Measurements from ENCODE around the gene HCN3. TPM values are rescaled to one million over a fixed set of nuclear protein-coding genes. Genes with fewer than 3 reads are reported as not detected.

Gene HCN3
- total RNA-seq, 1 donor from 2014 or later, result 10.6 TPM

DNA sequence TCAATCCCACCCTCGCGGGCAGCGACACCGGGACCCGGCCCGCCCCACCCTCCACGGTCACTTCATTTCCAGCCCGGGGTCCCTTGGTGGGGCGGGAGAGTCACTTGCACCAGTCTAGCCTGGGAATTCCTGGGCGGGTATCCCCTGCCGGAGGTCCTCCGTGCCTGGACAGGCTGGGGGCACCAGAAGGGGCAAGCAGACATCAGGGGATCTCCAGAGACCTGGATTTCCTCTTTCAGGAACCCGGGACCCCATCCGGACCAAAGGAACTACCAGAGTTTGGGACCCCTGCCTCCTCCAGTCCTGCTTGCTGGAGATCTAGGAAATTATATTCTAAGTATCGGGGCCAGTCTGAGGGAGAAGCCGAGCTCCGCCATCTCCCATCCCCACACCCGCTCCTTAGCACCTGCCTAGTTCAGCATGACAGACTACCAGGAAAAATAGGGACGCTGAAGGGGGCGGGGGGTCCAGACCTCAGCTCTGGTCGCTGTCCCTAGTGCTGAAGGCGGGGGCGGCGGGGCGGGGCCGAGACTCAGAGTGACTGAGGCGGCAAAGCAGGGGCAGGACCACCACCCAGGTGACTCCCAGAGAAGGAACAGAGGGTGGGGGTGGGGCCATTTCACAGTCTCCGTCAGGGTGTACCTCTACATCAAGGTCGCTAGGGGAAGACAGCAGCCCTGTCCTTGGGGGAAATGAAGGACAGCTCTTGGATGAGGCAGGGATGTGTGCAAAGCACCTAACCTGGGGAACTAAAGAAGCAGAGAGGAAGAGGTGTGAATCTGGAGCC lies 832 bp downstream of the HCN3 start:
- no peaks in the 10 kb centered on the region for H3K9me3 Mint-ChIP-seq
- H3K27ac Mint-ChIP-seq, result no peak overlapping the region
- no peak for DNase-seq (ENCODE audit: extremely low spot score, unreplicated experiment)
- peaks cover 30% of the 10 kb centered on the region for H3K4me1 Mint-ChIP-seq (ENCODE audit: unreplicated experiment)
- TF ChIP-seq CTCF (conservative IDR thresholded peaks at IDR 0.05), result peak; percentile 62
- no peaks in the 10 kb centered on the region for H3K27me3 Mint-ChIP-seq
- peaks cover 10% of the 10 kb centered on the region for H3K36me3 Mint-ChIP-seq
- H3K4me3 Mint-ChIP-seq, result peak overlapping the region; percentile 80

DNA sequence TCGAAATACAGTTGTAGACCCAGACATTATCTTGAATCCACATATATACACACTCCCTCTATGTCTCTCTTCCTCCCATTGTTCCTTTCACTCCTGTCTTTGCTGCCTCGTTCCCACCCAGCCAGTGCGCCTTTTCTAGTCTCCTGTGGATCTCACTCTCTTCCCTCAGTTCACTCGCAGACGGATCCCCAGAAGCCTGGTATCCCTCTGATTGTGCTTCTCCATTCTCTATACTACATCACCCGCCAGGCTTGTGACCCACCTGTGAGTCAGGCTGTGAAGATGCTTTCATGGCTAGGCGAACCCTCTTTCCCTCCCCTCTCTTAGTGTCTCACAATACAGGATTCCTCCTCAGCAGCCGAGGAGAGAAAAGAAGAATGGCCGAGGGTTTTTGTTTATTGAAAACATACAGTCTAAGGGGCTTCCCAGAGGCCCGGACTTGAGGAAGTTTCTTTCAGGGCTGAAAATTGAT lies 1.5 kb downstream of the HCN3 start:
- no peak overlapping the region for H3K27ac Mint-ChIP-seq
- no peaks in the 10 kb centered on the region for H3K9me3 Mint-ChIP-seq
- no peak for DNase-seq (ENCODE audit: extremely low spot score, unreplicated experiment)
- no peaks in the 10 kb centered on the region for H3K27me3 Mint-ChIP-seq
- peaks cover 26% of the 10 kb centered on the region for H3K4me1 Mint-ChIP-seq (ENCODE audit: unreplicated experiment)
- H3K36me3 Mint-ChIP-seq, result peaks cover 10% of the 10 kb centered on the region
- TF ChIP-seq CTCF (conservative IDR thresholded peaks at IDR 0.05), result no peak
- H3K4me3 Mint-ChIP-seq, result peak overlapping the region; percentile 80

- Mint-ChIP-seq H3K27me3 (no peaks in the 10 kb centered on the region), H3K9me3 (no peaks in the 10 kb centered on the region), H3K4me1 (ENCODE audit: unreplicated experiment) (peaks cover 24% of the 10 kb centered on the region), H3K27ac (no peak overlapping the region), H3K36me3 (peaks cover 10% of the 10 kb centered on the region), H3K4me3 (peak overlapping the region; percentile 49)
- no peak for DNase-seq (ENCODE audit: extremely low spot score, unreplicated experiment)
- no peak for TF ChIP-seq CTCF (conservative IDR thresholded peaks at IDR 0.05)
Observed at GRCh38 chr1:155279268-155279667, 2.0 kb downstream of the HCN3 start.

DNA sequence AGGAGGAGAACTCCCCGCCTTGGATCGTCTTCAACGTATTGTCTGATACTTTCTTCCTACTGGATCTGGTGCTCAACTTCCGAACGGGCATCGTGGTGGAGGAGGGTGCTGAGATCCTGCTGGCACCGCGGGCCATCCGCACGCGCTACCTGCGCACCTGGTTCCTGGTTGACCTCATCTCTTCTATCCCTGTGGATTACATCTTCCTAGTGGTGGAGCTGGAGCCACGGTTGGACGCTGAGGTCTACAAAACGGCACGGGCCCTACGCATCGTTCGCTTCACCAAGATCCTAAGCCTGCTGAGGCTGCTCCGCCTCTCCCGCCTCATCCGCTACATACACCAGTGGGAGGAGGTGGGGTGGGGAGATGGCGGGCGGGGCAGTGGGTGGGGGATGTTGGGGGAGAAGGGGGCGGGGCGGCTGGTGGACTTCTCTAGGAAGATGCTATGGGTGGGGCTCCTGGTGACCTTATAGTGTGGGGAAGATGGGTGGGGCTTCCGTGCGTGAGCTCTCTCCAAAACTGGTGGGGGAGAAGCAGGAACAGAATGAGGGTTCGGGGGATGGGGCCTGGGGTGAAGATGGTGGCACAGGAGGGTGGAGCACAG lies 5.3 kb downstream of the HCN3 start:
- H3K27me3 Mint-ChIP-seq, result no peaks in the 10 kb centered on the region
- H3K27ac Mint-ChIP-seq, result no peak overlapping the region
- peaks cover 10% of the 10 kb centered on the region for H3K36me3 Mint-ChIP-seq
- H3K4me3 Mint-ChIP-seq, result no peak overlapping the region
- no peak for TF ChIP-seq CTCF (conservative IDR thresholded peaks at IDR 0.05)
- H3K9me3 Mint-ChIP-seq, result no peaks in the 10 kb centered on the region
- peaks cover 13% of the 10 kb centered on the region for H3K4me1 Mint-ChIP-seq (ENCODE audit: unreplicated experiment)
- no peak for DNase-seq (ENCODE audit: extremely low spot score, unreplicated experiment)

DNA sequence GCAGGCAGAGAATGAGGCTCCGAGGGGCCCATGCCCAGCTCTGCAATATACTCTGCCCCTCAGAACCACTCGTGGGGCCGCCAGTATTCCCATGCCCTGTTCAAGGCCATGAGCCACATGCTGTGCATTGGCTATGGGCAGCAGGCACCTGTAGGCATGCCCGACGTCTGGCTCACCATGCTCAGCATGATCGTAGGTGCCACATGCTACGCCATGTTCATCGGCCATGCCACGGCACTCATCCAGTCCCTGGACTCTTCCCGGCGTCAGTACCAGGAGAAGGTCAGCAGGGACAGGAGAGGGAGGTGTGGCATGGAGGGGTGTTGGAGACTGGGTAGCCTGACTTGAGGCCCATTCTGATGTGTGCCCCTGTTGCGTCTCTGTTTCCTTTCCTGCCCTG lies 7.2 kb downstream of the HCN3 start:
- no peak overlapping the region for H3K27ac Mint-ChIP-seq
- no peaks in the 10 kb centered on the region for H3K9me3 Mint-ChIP-seq
- peaks cover 2% of the 10 kb centered on the region for H3K4me1 Mint-ChIP-seq (ENCODE audit: unreplicated experiment)
- no peak for TF ChIP-seq CTCF (conservative IDR thresholded peaks at IDR 0.05)
- no peaks in the 10 kb centered on the region for H3K27me3 Mint-ChIP-seq
- no peak for DNase-seq (ENCODE audit: extremely low spot score, unreplicated experiment)
- H3K4me3 Mint-ChIP-seq, result no peak overlapping the region
- H3K36me3 Mint-ChIP-seq, result peaks cover 14% of the 10 kb centered on the region

All from type B pancreatic cell (in vitro differentiated cells).